Hepatocyte (in vitro differentiated cells): Measurements from ENCODE around the gene CYP27A1. TPM values are rescaled to one million over a fixed set of nuclear protein-coding genes. Genes with fewer than 3 reads are reported as not detected.

ENCODE experiments used
- DNase-seq: peaks from one replicate; pipeline ENCODE4 v3.0.0-alpha.2; 2016; ENCODE audit warnings: low spot score
- H2AFZ ChIP-seq: fragments of 200-600 bp; sonication (generic); 2 replicates; pipeline ENCODE4 v1.6.0; 2016; ENCODE audit warnings: antibody characterized with exemption, mild to moderate bottlenecking
- H3K27ac ChIP-seq: fragments of 200-600 bp; sonication (generic); 2 replicates; pipeline ENCODE4 v1.5.1; 2016; ENCODE audit warnings: mild to moderate bottlenecking
- H3K27me3 ChIP-seq: fragments of 200-600 bp; sonication (generic); 2 replicates; pipeline ENCODE4 v1.6.1; 2016
- H3K36me3 ChIP-seq: fragments of 200-600 bp; sonication (generic); replicated peaks from 2 replicates; pipeline ENCODE4 v1.5.1; 2016; ENCODE audit warnings: low read depth; ENCODE audit not compliant: insufficient read depth
- H3K4me1 ChIP-seq: fragments of 200-600 bp; sonication (generic); 2 replicates; pipeline ENCODE4 v1.5.1; 2016; ENCODE audit warnings: mild to moderate bottlenecking, moderate library complexity; ENCODE audit not compliant: insufficient read depth
- H3K4me2 ChIP-seq: fragments of 200-600 bp; sonication (generic); 2 replicates; pipeline ENCODE4 v1.6.0; 2016
- H3K4me3 ChIP-seq: fragments of 200-600 bp; sonication (generic); 2 replicates; pipeline ENCODE4 v1.5.1; 2016; ENCODE audit warnings: mild to moderate bottlenecking
- H3K79me2 ChIP-seq: fragments of 200-600 bp; sonication (generic); 2 replicates; pipeline ENCODE4 v1.6.0; 2017; ENCODE audit warnings: mild to moderate bottlenecking
- H3K9me2 ChIP-seq: fragments of 200-600 bp; sonication (generic); replicated peaks from 2 replicates; pipeline ENCODE4 v1.6.0; 2017; ENCODE audit warnings: mild to moderate bottlenecking; ENCODE audit not compliant: insufficient read depth
- H3K9me3 ChIP-seq: fragments of 200-600 bp; sonication (generic); 2 replicates; pipeline ENCODE4 v1.5.1; 2016; ENCODE audit warnings: low read depth, mild to moderate bottlenecking
- H4K20me1 ChIP-seq: fragments of 200-600 bp; sonication (generic); 2 replicates; pipeline ENCODE4 v1.6.0; 2016; ENCODE audit warnings: mild to moderate bottlenecking; ENCODE audit not compliant: insufficient read depth, poor library complexity, severe bottlenecking
- CTCF ChIP-seq: fragments of 200-600 bp; sonication (generic); IDR thresholded peaks from 2 replicates; pipeline ENCODE4 v1.5.1; 2016; ENCODE audit warnings: antibody characterized with exemption, mild to moderate bottlenecking; ENCODE audit not compliant: poor library complexity
- EZH2 ChIP-seq: fragments of 200-600 bp; sonication (generic); IDR thresholded peaks from 2 replicates; pipeline ENCODE4 v1.6.1; 2016; ENCODE audit warnings: antibody characterized with exemption, mild to moderate bottlenecking, borderline replicate concordance
- EZH2phosphoT487 ChIP-seq: fragments of 200-600 bp; sonication (generic); IDR thresholded peaks from one replicate; pipeline ENCODE4 v1.6.1; 2018; ENCODE audit warnings: antibody characterized with exemption, mild to moderate bottlenecking, low read depth, moderate library complexity; ENCODE audit not compliant: unreplicated experiment, severe bottlenecking
- WGBS: methylation state at CpG from one replicate; pipeline ENCODE4 v1.1.6; 2016; ENCODE audit warnings: low lambda C conversion rate; ENCODE audit errors: missing lambda C conversion rate; 5-methylcytosine and 5-hydroxymethylcytosine counted together
- polyA plus RNA-seq: library from polyadenylated mRNA; unstranded; fragments of >200 nt; fragmentation: Nextera tagmentation; extraction: Ambion mirVana; gene quantifications from 2 replicates; pipeline ENCODE4 v1.2.1, GENCODE V29; 2016
- total RNA-seq: library from RNA; depleted of rRNA; stranded (reverse); fragments of >200 nt; gene quantifications from 2 replicates; pipeline ENCODE4 v1.2.3, GENCODE V29; 2014

The CYP27A1 gene
- total and polyA plus RNA-seq, 2 experiments from 2014 or later, result 34.5 to 44.8 TPM

- H4K20me1 ChIP-seq, result no peaks in the 10 kb centered on the region
- peaks cover 16% of the 10 kb centered on the region for H3K4me1 ChIP-seq
- H3K9me3 ChIP-seq, result no peaks in the 10 kb centered on the region
- H2AFZ ChIP-seq, result no peak overlapping the region
- H3K9me2 ChIP-seq, result no peaks in the 10 kb centered on the region
- 55% methylated on average over 14 of the region's 14 CpGs for WGBS
- H3K36me3 ChIP-seq, result no peaks in the 10 kb centered on the region
- peaks cover 64% of the 10 kb centered on the region for H3K27me3 ChIP-seq
- H3K27ac ChIP-seq, result no peak overlapping the region
- H3K4me3 ChIP-seq, result no peak overlapping the region
- no peak overlapping the region for H3K4me2 ChIP-seq
- no peaks in the 10 kb centered on the region for H3K79me2 ChIP-seq
- DNase-seq, result no peak
- TF ChIP-seq EZH2 (no peak), EZH2phosphoT487 (no peak), CTCF (no peak)
These were observed 73.6 kb downstream of the CYP27A1 start for GRCh38 chr2:218855305-218856166.

GRCh38 chr2:218856167-218856895 is 74.4 kb downstream of the CYP27A1 start:
- Histone ChIP-seq H3K4me3 (no peak overlapping the region), H3K36me3 (no peaks in the 10 kb centered on the region), H3K9me3 (no peaks in the 10 kb centered on the region), H2AFZ (no peak overlapping the region), H3K9me2 (no peaks in the 10 kb centered on the region), H3K4me1 (peaks cover 23% of the 10 kb centered on the region), H4K20me1 (no peaks in the 10 kb centered on the region), H3K27ac (no peak overlapping the region), H3K79me2 (no peaks in the 10 kb centered on the region), H3K27me3 (peaks cover 69% of the 10 kb centered on the region), H3K4me2 (no peak overlapping the region)
- DNase-seq, result no peak
- TF ChIP-seq EZH2phosphoT487 (no peak), EZH2 (no peak), CTCF (no peak)
- 41% methylated on average over 11 of the region's 12 CpGs for WGBS

GRCh38 chr2:218856896-218857243 is 74.9 kb downstream of the CYP27A1 start:
- TF ChIP-seq EZH2 (no peak), CTCF (no peak), EZH2phosphoT487 (no peak)
- DNase-seq, result no peak
- 82% methylated on average over 1 of the region's 1 CpG for WGBS
- peaks cover 74% of the 10 kb centered on the region for H3K27me3 ChIP-seq
- H3K36me3 ChIP-seq, result no peaks in the 10 kb centered on the region
- no peaks in the 10 kb centered on the region for H3K79me2 ChIP-seq
- no peak overlapping the region for H2AFZ ChIP-seq
- H3K9me2 ChIP-seq, result no peaks in the 10 kb centered on the region
- no peak overlapping the region for H3K27ac ChIP-seq
- H3K4me2 ChIP-seq, result no peak overlapping the region
- H3K4me3 ChIP-seq, result no peak overlapping the region
- no peaks in the 10 kb centered on the region for H3K9me3 ChIP-seq
- H4K20me1 ChIP-seq, result no peaks in the 10 kb centered on the region
- H3K4me1 ChIP-seq, result peaks cover 23% of the 10 kb centered on the region
